ENCODE measurements around the gene FARSA.

Gene FARSA

GRCh38 chr19:12872941-12873890, 60.3 kb downstream of the FARSA start:
- TF ChIP-seq REST (IDR thresholded peaks at IDR 0.05; ENCODE audit: insufficient read depth in 1 of 2, low read depth in 2 of 2, low read length in 2 of 2) (no peak), POLR2AphosphoS5 (IDR thresholded peaks at IDR 0.05; ENCODE audit: low read depth, low read length) (no peak), TAF1 (IDR thresholded peaks at IDR 0.05; ENCODE audit: borderline replicate concordance, insufficient read depth, low read length) (no peak), FOXP2 (optimal IDR thresholded peaks at IDR 0.05; ENCODE audit: borderline replicate concordance, extremely low read depth, extremely low read length, insufficient read depth) (no peak), SIN3A (IDR thresholded peaks at IDR 0.05; ENCODE audit: borderline replicate concordance, insufficient read depth, low read length) (no peak)
